Mesothelial cell of epicardium (in vitro differentiated cells): ENCODE data around the gene CENPX. TPM values are rescaled to one million over a fixed set of nuclear protein-coding genes. Genes with fewer than 3 reads are reported as not detected.

ENCODE experiments used
- DNase-seq, 2 experiments: peaks; one replicate each; pipeline ENCODE4 v3.0.0; 2021; ENCODE audit warnings: low spot score in 2 of 2; ENCODE audit not compliant: unreplicated experiment in 2 of 2
- H3K27ac Mint-ChIP-seq: 2 replicates; pipeline ENCODE4 v1.8.0; 2021; ENCODE audit warnings: mixed read lengths
- H3K27me3 Mint-ChIP-seq: 2 replicates; pipeline ENCODE4 v1.8.0; 2021; ENCODE audit warnings: low read depth, mixed read lengths
- H3K36me3 Mint-ChIP-seq: 2 replicates; pipeline ENCODE4 v1.8.0; 2021; ENCODE audit warnings: mixed read lengths
- H3K4me1 Mint-ChIP-seq: 2 replicates; pipeline ENCODE4 v1.8.0; 2021; ENCODE audit warnings: mixed read lengths
- H3K4me3 Mint-ChIP-seq: 2 replicates; pipeline ENCODE4 v1.8.0; 2021; ENCODE audit warnings: mild to moderate bottlenecking, moderate library complexity, mixed read lengths
- H3K9me3 Mint-ChIP-seq: 2 replicates; pipeline ENCODE4 v1.8.0; 2021; ENCODE audit warnings: mixed read lengths
- CTCF ChIP-seq: fragments of 200-600 bp; sonication (generic); IDR thresholded peaks from one replicate; pipeline ENCODE4 v1.5.0; 2021; ENCODE audit warnings: antibody characterized with exemption; ENCODE audit not compliant: unreplicated experiment
- total RNA-seq: library from RNA; stranded (reverse); gene quantifications from 3 replicates; pipeline ENCODE4 v1.2.1, GENCODE V29; 2021

CENPX gene
- total RNA-seq, 1 donor from 2014 or later = 40.6 TPM

GRCh38 chr17:82008258-82008940, 14.3 kb downstream of the CENPX start:
- Mint-ChIP-seq H3K36me3 (no peaks in the 10 kb centered on the region), H3K4me1 (peaks cover 18% of the 10 kb centered on the region), H3K4me3 (no peak overlapping the region), H3K27me3 (no peaks in the 10 kb centered on the region), H3K27ac (no peak overlapping the region), H3K9me3 (no peaks in the 10 kb centered on the region)
- no peak for TF ChIP-seq CTCF
- no peak for DNase-seq

GRCh38 chr17:82007495-82008257, 15.0 kb downstream of the CENPX start:
- Mint-ChIP-seq H3K9me3 (no peaks in the 10 kb centered on the region), H3K36me3 (no peaks in the 10 kb centered on the region), H3K27ac (no peak overlapping the region), H3K27me3 (no peaks in the 10 kb centered on the region), H3K4me3 (no peak overlapping the region), H3K4me1 (peaks cover 21% of the 10 kb centered on the region)
- no peak for DNase-seq
- no peak for TF ChIP-seq CTCF

GRCh38 chr17:82007228-82007494, 15.5 kb downstream of the CENPX start:
- Mint-ChIP-seq H3K9me3 (no peaks in the 10 kb centered on the region), H3K27ac (no peak overlapping the region), H3K4me3 (no peak overlapping the region), H3K4me1 (peaks cover 20% of the 10 kb centered on the region), H3K36me3 (no peaks in the 10 kb centered on the region), H3K27me3 (no peaks in the 10 kb centered on the region)
- no peak for DNase-seq
- TF ChIP-seq CTCF = no peak

GRCh38 chr17:82006468-82007227, 16.0 kb downstream of the CENPX start:
- Mint-ChIP-seq H3K27me3 (no peaks in the 10 kb centered on the region), H3K9me3 (no peaks in the 10 kb centered on the region), H3K27ac (no peak overlapping the region), H3K4me3 (no peak overlapping the region), H3K36me3 (no peaks in the 10 kb centered on the region), H3K4me1 (peaks cover 20% of the 10 kb centered on the region)
- DNase-seq = no peak
- no peak for TF ChIP-seq CTCF

- Mint-ChIP-seq H3K27me3 (no peaks in the 10 kb centered on the region), H3K27ac (no peak overlapping the region), H3K4me3 (no peak overlapping the region), H3K9me3 (no peaks in the 10 kb centered on the region), H3K4me1 (peaks cover 20% of the 10 kb centered on the region), H3K36me3 (no peaks in the 10 kb centered on the region)
- DNase-seq = no peak
- TF ChIP-seq CTCF = no peak
Observed at GRCh38 chr17:82005701-82006348, 16.9 kb downstream of the CENPX start.
